Transverse colon (tissue), 4 donors: ENCODE results near the gene ERC2. TPM values are rescaled to one million over a fixed set of nuclear protein-coding genes. Genes with fewer than 3 reads are reported as not detected.

Experiments used
- DNase-seq: peaks from one replicate; pipeline ENCODE4 v3.0.0-alpha.2; 2019
- H3K27ac ChIP-seq, 4 donors: fragments of 200-600 bp; sonication (generic); 2 replicates each; pipeline ENCODE4 v1.5.1; 2016 to 2018; ENCODE audit warnings: inconsistent platforms in 4 of 4
- H3K27me3 ChIP-seq: fragments of 200-600 bp; sonication (generic); 2 replicates; pipeline ENCODE4 v1.5.1; 2017; ENCODE audit warnings: inconsistent platforms
- H3K36me3 ChIP-seq, 4 donors: fragments of 200-600 bp; sonication (generic); 2 replicates each; pipeline ENCODE4 v1.5.1; 2017 to 2019; ENCODE audit warnings: inconsistent platforms in 4 of 4
- H3K4me1 ChIP-seq, 4 donors: fragments of 200-600 bp; sonication (generic); 2 replicates each; pipeline ENCODE4 v1.5.1; 2017 to 2020; ENCODE audit warnings: inconsistent platforms in 4 of 4
- H3K4me3 ChIP-seq, 4 donors: fragments of 200-600 bp; sonication (generic); 1 replicate in 1 of 4; 2 replicates in 3 of 4; pipeline versions ENCODE4 v1.5.1 to v1.6.1; 2017 to 2019; ENCODE audit warnings: inconsistent platforms in 4 of 4
- H3K9me3 ChIP-seq, 2 donors: fragments of 200-600 bp; sonication (generic); 2 replicates each; pipeline ENCODE4 v1.5.1; 2017 to 2019; ENCODE audit warnings: inconsistent platforms in 2 of 2
- EP300 ChIP-seq: sonication (generic); formaldehyde crosslinking; IDR thresholded peaks from one replicate; pipeline ENCODE4 v1.6.1; 2017; ENCODE audit warnings: antibody characterized with exemption, low read depth
- POLR2A ChIP-seq: fragments of 450-650 bp; IDR thresholded peaks from one replicate; pipeline ENCODE4 v1.6.1; 2016; ENCODE audit warnings: antibody characterized with exemption, mild to moderate bottlenecking, moderate library complexity
- POLR2AphosphoS5 ChIP-seq, 3 donors: sonication (generic); formaldehyde crosslinking; IDR thresholded peaks; one replicate each; pipeline ENCODE4 v1.6.1; 2016; ENCODE audit warnings: antibody characterized with exemption in 3 of 3
- WGBS, 2 donors: methylation state at CpG; one replicate each; pipeline ENCODE4 v1.1.5; 2018; ENCODE audit warnings: low coverage in 1 of 2; 5-methylcytosine and 5-hydroxymethylcytosine counted together
- in situ Hi-C, 4 donors: fragments of 200-750 bp; cut with MboI; loops; one replicate each; pipeline versions ENCODE4 v1.15.0 to v1.15.1; 2017; ENCODE audit warnings: low sequenced_read_pairs in 3 of 4, low pct_ligation_motif_present in 1 of 4, low pct_unique_long_range_greater_than_20kb in 1 of 4
- intact Hi-C: fragments of 100-400 bp; cut with DNase I; formaldehyde crosslinking; loops from one replicate; pipeline ENCODE4 v1.15.1; 2023; ENCODE audit warnings: low total_unique reads
- total RNA-seq, 4 donors: library from RNA; depleted of rRNA; stranded (reverse); fragments of >200 nt; gene quantifications; one replicate each; pipeline ENCODE4 v1.1.0, GENCODE V29; 2016
- TF ChIP-seq, protein P1 (sequence below), 5 experiments: fragments of 200-600 bp in 3 of 5; fragments of 450-650 bp in 2 of 5; sonication (generic) in 3 of 5; IDR thresholded peaks; 1 replicate in 2 of 5; 2 replicates in 3 of 5; pipeline ENCODE4 v1.5.1; 2016 to 2017; ENCODE audit warnings: antibody characterized with exemption in 5 of 5, inconsistent platforms in 3 of 5, mild to moderate bottlenecking in 2 of 5, moderate library complexity in 1 of 5

ERC2 gene
- total RNA-seq, 4 donors from 2014 or later, result 0.41 to 1.3 TPM; not detected in 2

DNA sequence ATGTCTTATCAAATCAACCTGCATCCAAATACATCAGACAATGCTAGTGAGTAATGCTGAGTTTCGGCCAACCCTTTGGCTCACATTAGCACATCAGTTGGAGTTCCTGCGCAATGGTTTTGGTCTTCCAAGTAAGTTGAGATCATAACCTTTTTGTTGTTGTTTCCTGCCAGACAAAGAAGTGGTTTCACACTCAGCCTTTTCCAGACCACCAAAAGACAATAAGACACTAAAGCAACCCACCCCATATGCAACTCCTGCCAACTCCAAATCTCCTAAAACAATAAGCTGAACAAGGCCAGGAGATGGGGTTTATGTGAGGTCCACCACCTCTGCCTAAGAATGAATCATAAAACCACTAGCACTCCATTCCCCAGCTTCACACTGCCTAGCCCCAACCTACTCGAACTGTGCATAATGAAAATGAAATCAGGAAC is 177.0 kb downstream of the ERC2 start:
- 86 to 89% methylated on average over 2 to 3 of the region's 3 CpGs for WGBS, 2 donors
- intact Hi-C loops, result no loop called here
- no peak for DNase-seq
- no peaks in the 10 kb centered on the region for H3K27me3 ChIP-seq
- H3K36me3 ChIP-seq, result no peaks in the 10 kb centered on the region
- H3K4me3 ChIP-seq, result no peak overlapping the region
- TF ChIP-seq EP300 (no peak), POLR2AphosphoS5 (IDR thresholded peaks at IDR 0.05) (no peak), POLR2A (no peak)
- TF ChIP-seq, protein P1, sequence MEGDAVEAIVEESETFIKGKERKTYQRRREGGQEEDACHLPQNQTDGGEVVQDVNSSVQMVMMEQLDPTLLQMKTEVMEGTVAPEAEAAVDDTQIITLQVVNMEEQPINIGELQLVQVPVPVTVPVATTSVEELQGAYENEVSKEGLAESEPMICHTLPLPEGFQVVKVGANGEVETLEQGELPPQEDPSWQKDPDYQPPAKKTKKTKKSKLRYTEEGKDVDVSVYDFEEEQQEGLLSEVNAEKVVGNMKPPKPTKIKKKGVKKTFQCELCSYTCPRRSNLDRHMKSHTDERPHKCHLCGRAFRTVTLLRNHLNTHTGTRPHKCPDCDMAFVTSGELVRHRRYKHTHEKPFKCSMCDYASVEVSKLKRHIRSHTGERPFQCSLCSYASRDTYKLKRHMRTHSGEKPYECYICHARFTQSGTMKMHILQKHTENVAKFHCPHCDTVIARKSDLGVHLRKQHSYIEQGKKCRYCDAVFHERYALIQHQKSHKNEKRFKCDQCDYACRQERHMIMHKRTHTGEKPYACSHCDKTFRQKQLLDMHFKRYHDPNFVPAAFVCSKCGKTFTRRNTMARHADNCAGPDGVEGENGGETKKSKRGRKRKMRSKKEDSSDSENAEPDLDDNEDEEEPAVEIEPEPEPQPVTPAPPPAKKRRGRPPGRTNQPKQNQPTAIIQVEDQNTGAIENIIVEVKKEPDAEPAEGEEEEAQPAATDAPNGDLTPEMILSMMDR (IDR thresholded peaks at IDR 0.05), result no peak
- no peaks in the 10 kb centered on the region for H3K4me1 ChIP-seq
- in situ Hi-C loops, result no loop called here
- H3K27ac ChIP-seq, result no peak overlapping the region
- no peaks in the 10 kb centered on the region for H3K9me3 ChIP-seq

DNA sequence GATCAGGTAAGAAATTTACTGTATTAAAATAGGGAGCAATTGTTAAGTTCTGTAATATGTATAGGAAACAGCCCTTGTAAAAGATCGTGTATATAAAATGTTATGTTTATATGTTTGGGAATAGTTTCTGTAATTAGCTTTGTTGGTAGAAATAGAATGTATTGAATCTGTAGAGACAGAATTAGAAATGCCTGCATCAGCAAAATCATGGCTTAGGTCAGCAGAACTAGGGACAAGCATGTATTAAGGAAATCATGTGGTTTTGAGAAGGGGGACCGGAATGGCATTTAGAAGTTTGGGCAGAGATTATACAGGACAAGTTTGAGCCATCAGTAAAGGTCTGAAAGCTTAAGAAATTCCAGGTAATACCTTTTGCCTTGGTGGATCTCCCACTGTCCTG is 177.9 kb downstream of the ERC2 start:
- Histone ChIP-seq H3K27ac (no peak overlapping the region), H3K4me3 (no peak overlapping the region), H3K4me1 (no peaks in the 10 kb centered on the region), H3K27me3 (no peaks in the 10 kb centered on the region), H3K36me3 (no peaks in the 10 kb centered on the region), H3K9me3 (no peaks in the 10 kb centered on the region)
- DNase-seq, result no peak
- intact Hi-C loops (no loop called here), in situ Hi-C loops (no loop called here)
- TF ChIP-seq POLR2A (no peak), EP300 (no peak), POLR2AphosphoS5 (IDR thresholded peaks at IDR 0.05) (no peak)
- TF ChIP-seq, protein P1 (IDR thresholded peaks at IDR 0.05), result no peak
- WGBS, 2 donors, result 78 to 82% methylated on average over 2 of the region's 2 CpGs

- DNase-seq, result no peak
- no peak overlapping the region for H3K4me3 ChIP-seq
- H3K4me1 ChIP-seq, result no peaks in the 10 kb centered on the region
- 76 to 80% methylated on average over 4 of the region's 4 CpGs for WGBS, 2 donors
- intact Hi-C loops, result no loop called here
- H3K27me3 ChIP-seq, result no peaks in the 10 kb centered on the region
- in situ Hi-C loops, result no loop called here
- TF ChIP-seq POLR2AphosphoS5 (IDR thresholded peaks at IDR 0.05) (no peak), POLR2A (no peak), EP300 (no peak)
- TF ChIP-seq, protein P1 (IDR thresholded peaks at IDR 0.05), result no peak
- H3K36me3 ChIP-seq, result no peaks in the 10 kb centered on the region
- no peak overlapping the region for H3K27ac ChIP-seq
- no peaks in the 10 kb centered on the region for H3K9me3 ChIP-seq
These were observed 180.0 kb downstream of the ERC2 start for GRCh38 chr3:56288258-56288657.

DNA sequence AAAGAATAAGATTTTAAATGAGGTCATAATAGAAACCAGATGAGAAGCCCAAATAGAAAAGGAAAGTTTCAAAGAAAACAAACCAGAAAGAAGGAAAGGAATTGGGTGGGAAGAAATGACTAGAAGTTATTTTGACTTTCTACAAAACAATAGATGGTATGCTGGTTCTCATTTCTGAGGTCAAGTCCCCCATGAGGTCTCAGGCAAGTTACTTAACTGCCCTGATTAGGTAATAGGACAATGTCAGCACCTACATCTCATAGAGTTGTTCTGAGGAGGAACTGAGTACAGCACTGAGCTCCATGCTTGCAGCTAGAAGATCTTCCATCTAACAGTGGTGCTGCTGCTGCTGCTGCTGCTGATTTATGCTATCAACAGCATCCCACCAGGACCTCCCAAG is 185.9 kb downstream of the ERC2 start:
- no peak for DNase-seq
- Histone ChIP-seq H3K4me1 (no peaks in the 10 kb centered on the region), H3K27me3 (no peaks in the 10 kb centered on the region), H3K9me3 (no peaks in the 10 kb centered on the region), H3K36me3 (no peaks in the 10 kb centered on the region), H3K4me3 (no peak overlapping the region), H3K27ac (no peak overlapping the region)
- TF ChIP-seq, protein P1 (IDR thresholded peaks at IDR 0.05), result no peak
- TF ChIP-seq POLR2AphosphoS5 (IDR thresholded peaks at IDR 0.05), result no peak
- in situ Hi-C loops, result no loop called here
- intact Hi-C loops, result no loop called here
